OCI-M2 (cell line): Measurements from ENCODE around the gene FOXD4L3.
"Not testable (repeated sequence)": the region's sequence is repeated elsewhere in the genome, so short reads cannot be mapped to it uniquely, and the experiment has no call there.

Experiments used
- DNase-seq: peaks from one replicate; lab custom pipeline; 2025; ENCODE audit not compliant: unreplicated experiment; lab: John Stamatoyannopoulos, UW

Gene FOXD4L3

GRCh38 chr9:68302567-68302966 lies at the start of gene FOXD4L3:
FOXD4L3 (plus strand) TSS chr9:68302867; CDS start chr9:68302952, 85 bp downstream.
- DNase-seq = not testable (repeated sequence)

GRCh38 chr9:68281041-68281440 lies 21.6 kb upstream of the FOXD4L3 start:
- DNase-seq = not testable (repeated sequence)

GRCh38 chr9:68303771-68304170 lies 1.1 kb downstream of the FOXD4L3 start:
- DNase-seq = not testable (repeated sequence)

GRCh38 chr9:68304212-68304611 lies 1.5 kb downstream of the FOXD4L3 start:
- DNase-seq = not testable (repeated sequence)

- DNase-seq = not testable (repeated sequence)
Observed at GRCh38 chr9:68304777-68305176, 2.1 kb downstream of the FOXD4L3 start.

- DNase-seq = not testable (repeated sequence)
Observed at GRCh38 chr9:68305680-68306285, 3.1 kb downstream of the FOXD4L3 start.

- not testable (repeated sequence) for DNase-seq
Observed at GRCh38 chr9:68306391-68306964, 3.8 kb downstream of the FOXD4L3 start.

GRCh38 chr9:68307127-68307526 lies 4.5 kb downstream of the FOXD4L3 start:
- not testable (repeated sequence) for DNase-seq

- DNase-seq = not testable (repeated sequence)
Observed at GRCh38 chr9:68307654-68308053, 5.0 kb downstream of the FOXD4L3 start.

GRCh38 chr9:68311208-68311607 lies 8.5 kb downstream of the FOXD4L3 start:
- DNase-seq = not testable (repeated sequence)

GRCh38 chr9:68318209-68318608 lies 15.5 kb downstream of the FOXD4L3 start:
- not testable (repeated sequence) for DNase-seq

- not testable (repeated sequence) for DNase-seq
Observed at GRCh38 chr9:68323749-68324148, 21.1 kb downstream of the FOXD4L3 start.

GRCh38 chr9:68324518-68324917 lies 21.9 kb downstream of the FOXD4L3 start:
- DNase-seq = not testable (repeated sequence)

GRCh38 chr9:68329106-68329505 lies 26.4 kb downstream of the FOXD4L3 start:
- DNase-seq = not testable (repeated sequence)

GRCh38 chr9:68330531-68331173 lies 28.0 kb downstream of the FOXD4L3 start:
- DNase-seq = not testable (repeated sequence)

GRCh38 chr9:68332122-68332521 lies 29.5 kb downstream of the FOXD4L3 start:
- not testable (repeated sequence) for DNase-seq

GRCh38 chr9:68335935-68336334 lies 33.3 kb downstream of the FOXD4L3 start:
- not testable (repeated sequence) for DNase-seq

- not testable (repeated sequence) for DNase-seq
Observed at GRCh38 chr9:68336639-68337339, 34.1 kb downstream of the FOXD4L3 start.

GRCh38 chr9:68338000-68338399 lies 35.3 kb downstream of the FOXD4L3 start:
- not testable (repeated sequence) for DNase-seq

GRCh38 chr9:68342265-68343025 lies 39.8 kb downstream of the FOXD4L3 start:
- DNase-seq = not testable (repeated sequence)

- DNase-seq = not testable (repeated sequence)
Observed at GRCh38 chr9:68343242-68343641, 40.6 kb downstream of the FOXD4L3 start.
